Measurements from ENCODE around the gene ZNF598.

DNA sequence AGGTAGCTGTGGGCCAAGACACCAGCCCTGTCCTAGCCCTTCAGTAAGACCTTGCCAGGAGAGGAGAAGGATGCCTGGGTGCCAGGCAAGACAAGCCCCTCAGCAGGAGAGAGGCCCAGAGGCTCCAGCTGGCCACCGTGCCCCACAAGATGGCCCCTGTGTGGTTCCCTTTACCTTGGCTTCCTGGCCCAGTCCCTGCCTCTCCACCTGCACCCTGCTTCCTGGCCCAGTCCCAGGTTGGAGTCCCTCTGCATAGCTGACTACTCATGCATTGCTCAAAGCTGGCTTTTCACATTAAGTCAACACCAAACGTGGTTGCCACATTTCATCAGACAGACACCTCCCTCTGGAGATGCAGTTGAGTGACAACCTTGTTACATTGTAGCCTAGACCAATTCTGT lies 15.9 kb downstream of the ZNF598 start:
- TF ChIP-seq ZNF530 (tag by site-specific recombination; IDR thresholded peaks at IDR 0.05; ENCODE audit: low read depth) (no peak), GLI4 (tag by site-specific recombination; IDR thresholded peaks at IDR 0.05) (no peak), SALL2 (tag by site-specific recombination; IDR thresholded peaks at IDR 0.05; ENCODE audit: borderline replicate concordance) (no peak), SP2 (tag by site-specific recombination; IDR thresholded peaks at IDR 0.05) (no peak), ZNF561 (tag by site-specific recombination; IDR thresholded peaks at IDR 0.05; ENCODE audit: borderline replicate concordance) (no peak), ZNF426 (tag by site-specific recombination; IDR thresholded peaks at IDR 0.05) (no peak)
- TF ChIP-seq, protein P1, sequence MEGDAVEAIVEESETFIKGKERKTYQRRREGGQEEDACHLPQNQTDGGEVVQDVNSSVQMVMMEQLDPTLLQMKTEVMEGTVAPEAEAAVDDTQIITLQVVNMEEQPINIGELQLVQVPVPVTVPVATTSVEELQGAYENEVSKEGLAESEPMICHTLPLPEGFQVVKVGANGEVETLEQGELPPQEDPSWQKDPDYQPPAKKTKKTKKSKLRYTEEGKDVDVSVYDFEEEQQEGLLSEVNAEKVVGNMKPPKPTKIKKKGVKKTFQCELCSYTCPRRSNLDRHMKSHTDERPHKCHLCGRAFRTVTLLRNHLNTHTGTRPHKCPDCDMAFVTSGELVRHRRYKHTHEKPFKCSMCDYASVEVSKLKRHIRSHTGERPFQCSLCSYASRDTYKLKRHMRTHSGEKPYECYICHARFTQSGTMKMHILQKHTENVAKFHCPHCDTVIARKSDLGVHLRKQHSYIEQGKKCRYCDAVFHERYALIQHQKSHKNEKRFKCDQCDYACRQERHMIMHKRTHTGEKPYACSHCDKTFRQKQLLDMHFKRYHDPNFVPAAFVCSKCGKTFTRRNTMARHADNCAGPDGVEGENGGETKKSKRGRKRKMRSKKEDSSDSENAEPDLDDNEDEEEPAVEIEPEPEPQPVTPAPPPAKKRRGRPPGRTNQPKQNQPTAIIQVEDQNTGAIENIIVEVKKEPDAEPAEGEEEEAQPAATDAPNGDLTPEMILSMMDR (tag by site-specific recombination; IDR thresholded peaks at IDR 0.05) = no peak
- TF ChIP-seq, protein P2, sequence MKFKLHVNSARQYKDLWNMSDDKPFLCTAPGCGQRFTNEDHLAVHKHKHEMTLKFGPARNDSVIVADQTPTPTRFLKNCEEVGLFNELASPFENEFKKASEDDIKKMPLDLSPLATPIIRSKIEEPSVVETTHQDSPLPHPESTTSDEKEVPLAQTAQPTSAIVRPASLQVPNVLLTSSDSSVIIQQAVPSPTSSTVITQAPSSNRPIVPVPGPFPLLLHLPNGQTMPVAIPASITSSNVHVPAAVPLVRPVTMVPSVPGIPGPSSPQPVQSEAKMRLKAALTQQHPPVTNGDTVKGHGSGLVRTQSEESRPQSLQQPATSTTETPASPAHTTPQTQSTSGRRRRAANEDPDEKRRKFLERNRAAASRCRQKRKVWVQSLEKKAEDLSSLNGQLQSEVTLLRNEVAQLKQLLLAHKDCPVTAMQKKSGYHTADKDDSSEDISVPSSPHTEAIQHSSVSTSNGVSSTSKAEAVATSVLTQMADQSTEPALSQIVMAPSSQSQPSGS (tag by site-specific recombination; IDR thresholded peaks at IDR 0.05; ENCODE audit: low read depth) = no peak
- TF ChIP-seq, protein P3, sequence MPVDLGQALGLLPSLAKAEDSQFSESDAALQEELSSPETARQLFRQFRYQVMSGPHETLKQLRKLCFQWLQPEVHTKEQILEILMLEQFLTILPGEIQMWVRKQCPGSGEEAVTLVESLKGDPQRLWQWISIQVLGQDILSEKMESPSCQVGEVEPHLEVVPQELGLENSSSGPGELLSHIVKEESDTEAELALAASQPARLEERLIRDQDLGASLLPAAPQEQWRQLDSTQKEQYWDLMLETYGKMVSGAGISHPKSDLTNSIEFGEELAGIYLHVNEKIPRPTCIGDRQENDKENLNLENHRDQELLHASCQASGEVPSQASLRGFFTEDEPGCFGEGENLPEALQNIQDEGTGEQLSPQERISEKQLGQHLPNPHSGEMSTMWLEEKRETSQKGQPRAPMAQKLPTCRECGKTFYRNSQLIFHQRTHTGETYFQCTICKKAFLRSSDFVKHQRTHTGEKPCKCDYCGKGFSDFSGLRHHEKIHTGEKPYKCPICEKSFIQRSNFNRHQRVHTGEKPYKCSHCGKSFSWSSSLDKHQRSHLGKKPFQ (tag by site-specific recombination; IDR thresholded peaks at IDR 0.05) = no peak
